ENCODE measurements around the gene IL25.

GRCh38 chr14:23405516-23406025 is 33.0 kb downstream of the IL25 start:
- TF ChIP-seq KDM1A (IDR thresholded peaks at IDR 0.05; ENCODE audit: borderline replicate concordance, low read length) (no peak), SUZ12 (IDR thresholded peaks at IDR 0.05; ENCODE audit: low read length) (no peak)

Data from H1 (cell line).